ENCODE data around the gene ADTRP. TPM values are rescaled to one million over a fixed set of nuclear protein-coding genes. Genes with fewer than 3 reads are reported as not detected.

The ADTRP gene
- total RNA-seq, 1 donor from 2014 or later = 1.4 TPM

- Mint-ChIP-seq H3K4me3 (no peak overlapping the region), H3K4me1 (ENCODE audit: unreplicated experiment) (peaks cover 16% of the 10 kb centered on the region), H3K27me3 (no peaks in the 10 kb centered on the region), H3K36me3 (no peaks in the 10 kb centered on the region), H3K9me3 (no peaks in the 10 kb centered on the region), H3K27ac (no peak overlapping the region)
- no peak for DNase-seq (ENCODE audit: extremely low spot score, unreplicated experiment)
- no peak for TF ChIP-seq CTCF (conservative IDR thresholded peaks at IDR 0.05)
Measured at GRCh38 chr6:11706171-11706570, 72.4 kb downstream of the ADTRP start.

GRCh38 chr6:11705483-11705882 is 73.1 kb downstream of the ADTRP start:
- Mint-ChIP-seq H3K27ac (no peak overlapping the region), H3K36me3 (no peaks in the 10 kb centered on the region), H3K9me3 (no peaks in the 10 kb centered on the region), H3K4me1 (ENCODE audit: unreplicated experiment) (peaks cover 9% of the 10 kb centered on the region), H3K27me3 (no peaks in the 10 kb centered on the region), H3K4me3 (no peak overlapping the region)
- no peak for TF ChIP-seq CTCF (conservative IDR thresholded peaks at IDR 0.05)
- DNase-seq (ENCODE audit: extremely low spot score, unreplicated experiment) = no peak

DNA sequence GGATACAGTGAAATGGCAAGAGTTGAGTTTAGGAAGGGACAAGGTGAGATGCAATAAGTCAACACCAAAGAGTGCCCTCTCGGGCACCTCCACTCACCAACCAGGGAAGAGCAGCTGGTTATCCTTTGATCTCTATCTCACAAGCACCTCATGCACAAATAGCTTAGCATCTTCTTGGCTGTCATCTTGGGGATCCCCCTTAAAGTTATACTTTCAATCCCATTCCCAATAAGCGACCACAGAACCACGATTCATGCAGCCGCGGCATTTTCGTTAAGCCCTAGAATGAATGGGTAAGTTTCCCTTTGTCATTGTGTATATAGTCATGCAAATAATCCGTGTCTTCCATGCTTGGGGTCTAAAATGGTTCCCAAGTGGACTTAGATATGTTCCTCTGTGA is 73.5 kb downstream of the ADTRP start:
- Mint-ChIP-seq H3K9me3 (no peaks in the 10 kb centered on the region), H3K4me1 (ENCODE audit: unreplicated experiment) (peaks cover 7% of the 10 kb centered on the region), H3K4me3 (no peak overlapping the region), H3K27me3 (no peaks in the 10 kb centered on the region), H3K36me3 (no peaks in the 10 kb centered on the region), H3K27ac (no peak overlapping the region)
- no peak for DNase-seq (ENCODE audit: extremely low spot score, unreplicated experiment)
- no peak for TF ChIP-seq CTCF (conservative IDR thresholded peaks at IDR 0.05)

DNA sequence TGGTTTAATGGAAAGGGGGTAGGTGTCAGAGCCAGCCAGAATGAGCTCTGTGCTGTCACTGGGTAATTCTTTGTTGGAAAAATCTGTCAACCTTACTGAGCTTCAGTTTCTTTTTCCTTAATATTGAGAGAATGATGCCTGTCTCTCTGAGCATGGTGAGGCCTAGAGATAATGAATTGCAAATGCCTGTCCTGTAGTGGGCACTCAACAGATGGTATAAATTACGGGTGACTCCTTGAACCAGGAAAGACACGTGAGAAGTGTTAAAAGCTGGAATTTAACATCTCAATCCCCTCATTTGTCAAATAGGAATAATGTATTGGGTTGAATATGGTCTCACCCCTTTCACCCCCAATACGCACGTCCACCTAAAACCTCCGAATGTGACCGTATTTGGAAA is 74.9 kb downstream of the ADTRP start:
- Mint-ChIP-seq H3K4me3 (no peak overlapping the region), H3K36me3 (no peaks in the 10 kb centered on the region), H3K27me3 (no peaks in the 10 kb centered on the region), H3K9me3 (no peaks in the 10 kb centered on the region), H3K4me1 (ENCODE audit: unreplicated experiment) (peaks cover 8% of the 10 kb centered on the region), H3K27ac (no peak overlapping the region)
- no peak for TF ChIP-seq CTCF (conservative IDR thresholded peaks at IDR 0.05)
- DNase-seq (ENCODE audit: extremely low spot score, unreplicated experiment) = no peak

GRCh38 chr6:11702500-11703130 is 76.0 kb downstream of the ADTRP start:
- Mint-ChIP-seq H3K4me3 (no peak overlapping the region), H3K36me3 (no peaks in the 10 kb centered on the region)

More at GRCh38 chr6:11702500-11703130, 76.0 kb downstream of the ADTRP start:
- no peak overlapping the region for H3K27ac Mint-ChIP-seq
- DNase-seq (ENCODE audit: extremely low spot score, unreplicated experiment) = no peak
- no peak for TF ChIP-seq CTCF (conservative IDR thresholded peaks at IDR 0.05)
- peaks cover 8% of the 10 kb centered on the region for H3K4me1 Mint-ChIP-seq (ENCODE audit: unreplicated experiment)
- H3K9me3 Mint-ChIP-seq = no peaks in the 10 kb centered on the region
- H3K27me3 Mint-ChIP-seq = no peaks in the 10 kb centered on the region

Measured in type B pancreatic cell (in vitro differentiated cells).